Measurements from ENCODE around the gene PARVA. TPM values are rescaled to one million over a fixed set of nuclear protein-coding genes. Genes with fewer than 3 reads are reported as not detected.

The PARVA gene
- total RNA-seq, 1 experiment from 2014 or later, result 29.1 TPM

GRCh38 chr11:12460466-12460865, 83.1 kb downstream of the PARVA start:
- Histone ChIP-seq H3K4me3 (ENCODE audit: low read depth in 2 of 2, low read length in 2 of 2) (no peak overlapping the region), H3K27me3 (ENCODE audit: control insufficient read depth, insufficient read depth, low read length) (no peaks in the 10 kb centered on the region), H3K27ac (ENCODE audit: low read length) (no peak overlapping the region), H3K36me3 (ENCODE audit: control insufficient read depth, insufficient read depth, low read length) (no peaks in the 10 kb centered on the region), H3K9me3 (ENCODE audit: control insufficient read depth, insufficient read depth, low read depth, low read length) (no peaks in the 10 kb centered on the region), H3K4me1 (ENCODE audit: control insufficient read depth, insufficient read depth, low read length) (no peaks in the 10 kb centered on the region)
- no peak for DNase-seq (ENCODE audit: low read depth, low spot score)
- no peak for ATAC-seq
- intact Hi-C loops (cut with micrococcal nuclease; ENCODE audit: unreplicated experiment) (no loop called here), in situ Hi-C loops (cut with HindIII; ENCODE audit: low pct_unique_long_range_greater_than_20kb, low sequenced_read_pairs) (no loop called here)
- no TSS peak for BruUV-seq (replicated peaks)
- TF ChIP-seq SIN3A (IDR thresholded peaks at IDR 0.05; ENCODE audit: borderline replicate concordance, insufficient read depth, low read depth, low read length), result no peak
- ChIA-PET CTCF (no interaction called here), POLR2A (no interaction called here)

DNA sequence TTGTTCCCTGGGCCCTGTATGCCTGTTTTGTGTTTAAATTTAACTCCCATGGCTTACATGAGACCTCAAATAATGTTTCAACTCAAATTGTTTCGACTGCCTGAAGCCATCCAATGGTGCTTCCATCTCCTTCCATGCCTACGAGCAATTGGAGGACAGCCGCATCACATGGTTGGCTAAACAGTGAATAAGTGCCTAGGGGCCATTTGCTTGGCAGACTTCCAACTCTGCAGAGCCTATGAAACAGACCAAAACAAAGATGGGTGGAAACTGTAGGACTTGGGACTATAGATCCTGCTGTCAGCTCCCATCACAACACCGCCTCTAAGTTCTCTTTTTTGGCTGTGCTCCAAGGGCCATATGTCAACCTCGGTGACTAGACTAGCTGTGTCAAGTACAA, 84.1 kb downstream of the PARVA start:
- Histone ChIP-seq H3K27me3 (ENCODE audit: control insufficient read depth, insufficient read depth, low read length) (no peaks in the 10 kb centered on the region), H3K36me3 (ENCODE audit: control insufficient read depth, insufficient read depth, low read length) (no peaks in the 10 kb centered on the region), H3K27ac (ENCODE audit: low read length) (no peak overlapping the region), H3K4me1 (ENCODE audit: control insufficient read depth, insufficient read depth, low read length) (no peaks in the 10 kb centered on the region), H3K4me3 (ENCODE audit: low read depth in 2 of 2, low read length in 2 of 2) (no peak overlapping the region), H3K9me3 (ENCODE audit: control insufficient read depth, insufficient read depth, low read depth, low read length) (no peaks in the 10 kb centered on the region)
- no peak for DNase-seq (ENCODE audit: low read depth, low spot score)
- CTCF ChIA-PET, result no interaction called here
- intact Hi-C loops (cut with micrococcal nuclease; ENCODE audit: unreplicated experiment) (no loop called here), in situ Hi-C loops (cut with HindIII; ENCODE audit: low pct_unique_long_range_greater_than_20kb, low sequenced_read_pairs) (no loop called here)
- no peak for ATAC-seq
- TF ChIP-seq, protein P1, sequence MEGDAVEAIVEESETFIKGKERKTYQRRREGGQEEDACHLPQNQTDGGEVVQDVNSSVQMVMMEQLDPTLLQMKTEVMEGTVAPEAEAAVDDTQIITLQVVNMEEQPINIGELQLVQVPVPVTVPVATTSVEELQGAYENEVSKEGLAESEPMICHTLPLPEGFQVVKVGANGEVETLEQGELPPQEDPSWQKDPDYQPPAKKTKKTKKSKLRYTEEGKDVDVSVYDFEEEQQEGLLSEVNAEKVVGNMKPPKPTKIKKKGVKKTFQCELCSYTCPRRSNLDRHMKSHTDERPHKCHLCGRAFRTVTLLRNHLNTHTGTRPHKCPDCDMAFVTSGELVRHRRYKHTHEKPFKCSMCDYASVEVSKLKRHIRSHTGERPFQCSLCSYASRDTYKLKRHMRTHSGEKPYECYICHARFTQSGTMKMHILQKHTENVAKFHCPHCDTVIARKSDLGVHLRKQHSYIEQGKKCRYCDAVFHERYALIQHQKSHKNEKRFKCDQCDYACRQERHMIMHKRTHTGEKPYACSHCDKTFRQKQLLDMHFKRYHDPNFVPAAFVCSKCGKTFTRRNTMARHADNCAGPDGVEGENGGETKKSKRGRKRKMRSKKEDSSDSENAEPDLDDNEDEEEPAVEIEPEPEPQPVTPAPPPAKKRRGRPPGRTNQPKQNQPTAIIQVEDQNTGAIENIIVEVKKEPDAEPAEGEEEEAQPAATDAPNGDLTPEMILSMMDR (IDR thresholded peaks at IDR 0.05), result no peak
- no peak for TF ChIP-seq TCF7L2 (IDR thresholded peaks at IDR 0.05; ENCODE audit: low read depth, low read length)
- TF ChIP-seq POLR2AphosphoS5 (IDR thresholded peaks at IDR 0.05; ENCODE audit: low read depth, low read length), result no peak
- no peak for TF ChIP-seq SIN3A (IDR thresholded peaks at IDR 0.05; ENCODE audit: borderline replicate concordance, insufficient read depth, low read depth, low read length)
- TF ChIP-seq REST (IDR thresholded peaks at IDR 0.05; ENCODE audit: insufficient read depth in 1 of 2, low read depth in 2 of 2, low read length in 1 of 2), result no peak
- no TSS peak for BruUV-seq (replicated peaks)
- POLR2A ChIA-PET, result no interaction called here

GRCh38 chr11:12464303-12464702, 86.9 kb downstream of the PARVA start:
- ChIA-PET CTCF (no interaction called here), POLR2A (interaction anchor here (0.7 kb wide), 1 partner anchor 209 kb away, joined by 3 read pairs; no protein-coding TSS in a partner anchor)
- DNase-seq (ENCODE audit: low read depth, low spot score) (no peak), ATAC-seq (no peak)
- intact Hi-C loops (cut with micrococcal nuclease; ENCODE audit: unreplicated experiment), result no loop called here
- no peaks in the 10 kb centered on the region for H3K27me3 ChIP-seq (ENCODE audit: control insufficient read depth, insufficient read depth, low read length)
- no peak overlapping the region for H3K27ac ChIP-seq (ENCODE audit: low read length)
- TF ChIP-seq REST (IDR thresholded peaks at IDR 0.05; ENCODE audit: insufficient read depth in 1 of 2, low read depth in 2 of 2, low read length in 1 of 2), result no peak
- no peak for TF ChIP-seq TCF7L2 (IDR thresholded peaks at IDR 0.05; ENCODE audit: low read depth, low read length)
- no peak for TF ChIP-seq SIN3A (IDR thresholded peaks at IDR 0.05; ENCODE audit: borderline replicate concordance, insufficient read depth, low read depth, low read length)
- TF ChIP-seq POLR2AphosphoS5 (IDR thresholded peaks at IDR 0.05; ENCODE audit: low read depth, low read length), result no peak
- in situ Hi-C loops (cut with HindIII; ENCODE audit: low pct_unique_long_range_greater_than_20kb, low sequenced_read_pairs), result no loop called here
- no peaks in the 10 kb centered on the region for H3K4me1 ChIP-seq (ENCODE audit: control insufficient read depth, insufficient read depth, low read length)
- BruUV-seq (replicated peaks), result no TSS peak
- H3K36me3 ChIP-seq (ENCODE audit: control insufficient read depth, insufficient read depth, low read length), result no peaks in the 10 kb centered on the region
- H3K4me3 ChIP-seq (ENCODE audit: low read depth in 2 of 2, low read length in 2 of 2), result no peak overlapping the region
- H3K9me3 ChIP-seq (ENCODE audit: control insufficient read depth, insufficient read depth, low read depth, low read length), result no peaks in the 10 kb centered on the region

All from Panc1 (cell line).